ENCODE results near the gene PGRMC2. TPM values are rescaled to one million over a fixed set of nuclear protein-coding genes. Genes with fewer than 3 reads are reported as not detected.
A peak's percentile ranks its signal among the peaks of the same experiment; 100 is the strongest.

The PGRMC2 gene
- total and polyA plus RNA-seq, 2 of the 4 experiments (the other 2 are of a cell fraction), result 13.4 to 40.7 TPM

DNA sequence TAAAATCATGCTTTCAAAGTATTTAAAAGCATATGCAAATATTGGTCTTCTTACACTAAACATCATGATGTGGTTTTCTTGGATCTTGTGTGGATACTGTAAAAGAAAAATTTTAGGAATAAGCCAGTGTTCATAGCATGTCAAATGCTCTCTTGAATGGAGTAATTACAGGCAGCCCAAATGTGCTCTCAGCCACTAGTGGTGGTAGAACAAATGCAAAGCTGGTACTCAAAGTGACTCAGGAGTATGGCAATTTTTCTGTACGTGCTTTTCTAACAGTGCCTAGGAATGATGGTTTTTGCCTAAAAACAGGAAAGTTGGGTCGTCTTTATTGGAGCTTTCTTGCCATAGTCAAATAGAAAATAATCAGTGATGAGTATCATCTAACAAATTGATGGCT lies 19.9 kb downstream of the PGRMC2 start:
- ATAC-seq (ENCODE audit: low read depth), result no peak; the same call in 1 of the 2 replicates
- Histone ChIP-seq H2BK5ac (ENCODE audit: low read depth, low read length, poor library complexity, severe bottlenecking) (peak overlapping the region; percentile 43), H4K5ac (ENCODE audit: low read depth, low read length) (no peak overlapping the region), H3K56ac (ENCODE audit: extremely low read depth, insufficient read depth, low read length) (no peak overlapping the region), H2AK9ac (replicated peaks; ENCODE audit: low read depth, low read length, poor library complexity) (no peak overlapping the region), H4K8ac (ENCODE audit: low read depth in 2 of 2, low read length in 2 of 2) (no peak overlapping the region), H3K4me2 (ENCODE audit: low read depth, low read length) (no peak overlapping the region), H3K27me3 (ENCODE audit: control insufficient read depth, insufficient read depth, low read length) (no peaks in the 10 kb centered on the region), H2BK120ac (ENCODE audit: low read depth, low read length) (no peak overlapping the region), H3K9me1 (ENCODE audit: insufficient read depth, low read length) (no peaks in the 10 kb centered on the region; the same call in 1 of the 2 replicates), H3K4me1 (ENCODE audit: control insufficient read depth, insufficient read depth, low read length) (peaks cover 2% of the 10 kb centered on the region; the same call in 1 of the 2 replicates), H3K36me3 (ENCODE audit: control insufficient read depth, insufficient read depth, low read length) (peaks cover 18% of the 10 kb centered on the region), H3K14ac (replicated peaks; ENCODE audit: low read depth, low read length) (no peak overlapping the region), H3K18ac (ENCODE audit: low read depth, low read length) (no peak overlapping the region), H2BK20ac (ENCODE audit: low read depth, low read length) (no peak overlapping the region), H4K20me1 (ENCODE audit: insufficient read depth, low read length) (no peaks in the 10 kb centered on the region), H3K79me1 (ENCODE audit: low read depth in 1 of 2, low read length in 2 of 2) (peaks cover 7 to 17% of the 10 kb centered on the region in 2 experiments), H2BK15ac (ENCODE audit: low read depth, low read length) (no peak overlapping the region), H3K4me3 (ENCODE audit: insufficient read depth, low read depth, low read length) (no peak overlapping the region), H3K27ac (ENCODE audit: insufficient read depth, low read length) (no peak overlapping the region), H4K91ac (ENCODE audit: insufficient read depth, low read depth, low read length) (no peak overlapping the region), H3K23ac (ENCODE audit: low read depth, low read length) (no peak overlapping the region), H3K9me3 (ENCODE audit: control insufficient read depth, insufficient read depth, low read length) (peaks cover 11% of the 10 kb centered on the region), H3K9ac (ENCODE audit: low read depth, low read length) (no peak overlapping the region), H2AK5ac (ENCODE audit: low read depth, low read length) (no peak overlapping the region), H2AFZ (replicated peaks; ENCODE audit: low read length, poor library complexity) (no peak overlapping the region), H3K4ac (ENCODE audit: low read depth, low read length) (no peak overlapping the region)
- no peak for TF ChIP-seq MAFK (IDR thresholded peaks at IDR 0.05; ENCODE audit: low read depth, low read length)
- no peak for TF ChIP-seq CEBPB (IDR thresholded peaks at IDR 0.05; ENCODE audit: low read depth, low read length)
- TF ChIP-seq, protein P1, sequence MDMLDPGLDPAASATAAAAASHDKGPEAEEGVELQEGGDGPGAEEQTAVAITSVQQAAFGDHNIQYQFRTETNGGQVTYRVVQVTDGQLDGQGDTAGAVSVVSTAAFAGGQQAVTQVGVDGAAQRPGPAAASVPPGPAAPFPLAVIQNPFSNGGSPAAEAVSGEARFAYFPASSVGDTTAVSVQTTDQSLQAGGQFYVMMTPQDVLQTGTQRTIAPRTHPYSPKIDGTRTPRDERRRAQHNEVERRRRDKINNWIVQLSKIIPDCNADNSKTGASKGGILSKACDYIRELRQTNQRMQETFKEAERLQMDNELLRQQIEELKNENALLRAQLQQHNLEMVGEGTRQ (IDR thresholded peaks at IDR 0.05; ENCODE audit: low read depth, low read length), result no peak
- no peak for TF ChIP-seq CHD1 (IDR thresholded peaks at IDR 0.05; ENCODE audit: low read depth, low read length)
- TF ChIP-seq SMC3 (IDR thresholded peaks at IDR 0.05; ENCODE audit: low read depth, low read length), result no peak
- TF ChIP-seq RAD21 (IDR thresholded peaks at IDR 0.05; ENCODE audit: low read length), result no peak
- no peak for TF ChIP-seq FOS (IDR thresholded peaks at IDR 0.05; ENCODE audit: low read depth, low read length)
- no peak for TF ChIP-seq RFX5 (IDR thresholded peaks at IDR 0.05; ENCODE audit: low read depth, low read length)
- no peak for TF ChIP-seq POLR2A (IDR thresholded peaks at IDR 0.05; ENCODE audit: low read depth, low read length)
- TF ChIP-seq BHLHE40 (IDR thresholded peaks at IDR 0.05; ENCODE audit: low read depth, low read length), result no peak
- TF ChIP-seq, protein P2, sequence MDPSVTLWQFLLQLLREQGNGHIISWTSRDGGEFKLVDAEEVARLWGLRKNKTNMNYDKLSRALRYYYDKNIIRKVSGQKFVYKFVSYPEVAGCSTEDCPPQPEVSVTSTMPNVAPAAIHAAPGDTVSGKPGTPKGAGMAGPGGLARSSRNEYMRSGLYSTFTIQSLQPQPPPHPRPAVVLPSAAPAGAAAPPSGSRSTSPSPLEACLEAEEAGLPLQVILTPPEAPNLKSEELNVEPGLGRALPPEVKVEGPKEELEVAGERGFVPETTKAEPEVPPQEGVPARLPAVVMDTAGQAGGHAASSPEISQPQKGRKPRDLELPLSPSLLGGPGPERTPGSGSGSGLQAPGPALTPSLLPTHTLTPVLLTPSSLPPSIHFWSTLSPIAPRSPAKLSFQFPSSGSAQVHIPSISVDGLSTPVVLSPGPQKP (IDR thresholded peaks at IDR 0.05; ENCODE audit: borderline replicate concordance, low read depth, low read length), result no peak
- TF ChIP-seq MAZ (IDR thresholded peaks at IDR 0.05; ENCODE audit: borderline replicate concordance, low read depth, low read length), result no peak
- TF ChIP-seq RCOR1 (IDR thresholded peaks at IDR 0.05; ENCODE audit: insufficient replicate concordance, low read length), result no peak
- no peak for DNase-seq
- CTCF ChIA-PET, result no interaction called here
- POLR2A ChIA-PET (ENCODE audit: unreplicated experiment), result interaction anchor here (0.7 kb wide), 1 partner anchor 778 kb away, joined by 3 read pairs; no protein-coding TSS in a partner anchor
- no TSS peak for BruUV-seq (replicated peaks)
- no CpG with 5 or more reads among the region's 2 CpGs for WGBS, 2 experiments (ENCODE audit: extremely low coverage in 2 of 2, insufficient read length in 1 of 2)
- in situ Hi-C loops (cut with MboI; ENCODE audit: low sequenced_read_pairs), result no loop called here
- dilution Hi-C loops (cut with HindIII; ENCODE audit: low sequenced_read_pairs, unreplicated experiment), result no loop called here
- intact Hi-C loops (cut with micrococcal nuclease), result no loop called here

All from IMR-90 (cell line).